Uterus (tissue), 4 donors: ENCODE results near the gene IKBKG. TPM values are rescaled to one million over a fixed set of nuclear protein-coding genes. Genes with fewer than 3 reads are reported as not detected.

Experiments
- DNase-seq, 2 donors: peaks; one replicate each; pipeline ENCODE4 v3.0.0-alpha.2; 2019 to 2020
- H3K27ac ChIP-seq, 2 donors: fragments of 200-600 bp; sonication (generic); 1 replicate in 1 of 2; 2 replicates in 1 of 2; pipeline ENCODE4 v1.5.1; 2016 to 2018
- H3K27me3 ChIP-seq, 2 donors: fragments of 200-600 bp; sonication (generic); one replicate each; pipeline ENCODE4 v1.5.1; 2018 to 2019; ENCODE audit warnings: control low read depth in 1 of 2
- H3K36me3 ChIP-seq, 2 donors: fragments of 200-600 bp; sonication (generic); one replicate each; pipeline ENCODE4 v1.5.1; 2019; ENCODE audit warnings: control low read depth in 1 of 2
- H3K4me1 ChIP-seq, 2 donors: fragments of 200-600 bp; sonication (generic); one replicate each; pipeline ENCODE4 v1.5.1; 2018 to 2019; ENCODE audit warnings: control low read depth in 1 of 2
- H3K4me3 ChIP-seq, 2 donors: fragments of 200-600 bp; sonication (generic); 1 replicate in 1 of 2; 2 replicates in 1 of 2; pipeline ENCODE4 v1.5.1; 2018 to 2019; ENCODE audit warnings: mild to moderate bottlenecking in 1 of 2
- H3K9me3 ChIP-seq, 2 donors: fragments of 200-600 bp; sonication (generic); one replicate each; pipeline ENCODE4 v1.5.1; 2019; ENCODE audit warnings: control low read depth in 1 of 2
- POLR2A ChIP-seq, 2 donors: fragments of 450-650 bp; IDR thresholded peaks; one replicate each; pipeline ENCODE4 v1.6.1; 2016; ENCODE audit warnings: antibody characterized with exemption in 2 of 2, mild to moderate bottlenecking in 1 of 2, moderate library complexity in 1 of 2
- intact Hi-C: fragments of 100-400 bp; cut with DNase I; formaldehyde crosslinking; loops from one replicate; pipeline ENCODE4 v1.15.1; 2023; ENCODE audit warnings: low total_unique reads
- total RNA-seq, 4 donors: library from RNA; depleted of rRNA in 3 of 4; stranded (reverse); fragments of >200 nt in 3 of 4; gene quantifications; one replicate each; pipeline versions ENCODE4 v1.1.0 to v1.2.4, GENCODE V29; 2014 to 2023
- TF ChIP-seq, protein P1 (sequence below), 4 experiments: fragments of 200-600 bp in 2 of 4; fragments of 450-650 bp in 2 of 4; sonication (generic) in 2 of 4; IDR thresholded peaks; one replicate each; pipeline ENCODE4 v1.5.1; 2016 to 2019; ENCODE audit warnings: antibody characterized with exemption in 4 of 4, mild to moderate bottlenecking in 2 of 4, moderate library complexity in 1 of 4
- donor health status: DM: yes; HTN: yes; CAD: no.

Gene IKBKG
- total RNA-seq, 4 donors from 2014 or later, result 2.6 to 30.0 (median 18.3) TPM

DNA sequence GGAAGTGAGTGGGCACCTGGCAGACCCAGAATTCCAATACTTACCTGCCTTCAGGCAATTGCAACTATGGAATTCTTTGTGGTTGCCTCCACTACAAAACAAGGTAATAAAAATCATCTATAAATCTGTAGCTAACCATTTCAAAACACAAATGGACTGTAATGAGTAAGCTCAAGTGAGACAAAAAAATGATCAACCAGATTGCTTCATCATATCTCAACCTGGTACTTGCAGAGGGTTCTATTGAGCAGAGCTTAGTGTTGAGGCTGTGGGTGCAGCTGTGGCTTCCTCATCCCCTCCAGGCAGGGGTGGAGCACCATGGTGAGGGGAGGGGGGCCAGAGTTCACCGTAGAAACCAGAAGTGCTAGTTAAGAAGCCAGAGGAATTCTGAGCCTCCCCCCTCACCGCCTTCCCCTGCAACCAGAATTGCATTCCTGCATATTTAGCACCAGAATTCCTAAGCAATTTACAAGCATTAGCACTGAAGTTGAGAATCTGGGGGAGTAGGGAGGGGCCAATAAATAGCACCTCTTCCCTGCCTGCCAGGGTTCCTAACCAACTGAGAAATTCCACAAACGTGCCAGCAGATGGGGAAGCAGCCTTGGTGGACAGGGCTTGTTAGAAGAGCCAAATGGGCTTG, 49.0 kb downstream of the IKBKG start:
- Histone ChIP-seq H3K9me3 (no peaks in the 10 kb centered on the region), H3K4me1 (no peaks in the 10 kb centered on the region), H3K27ac (no peak overlapping the region), H3K27me3 (no peaks in the 10 kb centered on the region), H3K36me3 (no peaks in the 10 kb centered on the region), H3K4me3 (no peak overlapping the region)
- TF ChIP-seq, protein P1, sequence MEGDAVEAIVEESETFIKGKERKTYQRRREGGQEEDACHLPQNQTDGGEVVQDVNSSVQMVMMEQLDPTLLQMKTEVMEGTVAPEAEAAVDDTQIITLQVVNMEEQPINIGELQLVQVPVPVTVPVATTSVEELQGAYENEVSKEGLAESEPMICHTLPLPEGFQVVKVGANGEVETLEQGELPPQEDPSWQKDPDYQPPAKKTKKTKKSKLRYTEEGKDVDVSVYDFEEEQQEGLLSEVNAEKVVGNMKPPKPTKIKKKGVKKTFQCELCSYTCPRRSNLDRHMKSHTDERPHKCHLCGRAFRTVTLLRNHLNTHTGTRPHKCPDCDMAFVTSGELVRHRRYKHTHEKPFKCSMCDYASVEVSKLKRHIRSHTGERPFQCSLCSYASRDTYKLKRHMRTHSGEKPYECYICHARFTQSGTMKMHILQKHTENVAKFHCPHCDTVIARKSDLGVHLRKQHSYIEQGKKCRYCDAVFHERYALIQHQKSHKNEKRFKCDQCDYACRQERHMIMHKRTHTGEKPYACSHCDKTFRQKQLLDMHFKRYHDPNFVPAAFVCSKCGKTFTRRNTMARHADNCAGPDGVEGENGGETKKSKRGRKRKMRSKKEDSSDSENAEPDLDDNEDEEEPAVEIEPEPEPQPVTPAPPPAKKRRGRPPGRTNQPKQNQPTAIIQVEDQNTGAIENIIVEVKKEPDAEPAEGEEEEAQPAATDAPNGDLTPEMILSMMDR (IDR thresholded peaks at IDR 0.05), result no peak
- TF ChIP-seq POLR2A (IDR thresholded peaks at IDR 0.05), result no peak
- intact Hi-C loops, result no loop called here
- no peak for DNase-seq

DNA sequence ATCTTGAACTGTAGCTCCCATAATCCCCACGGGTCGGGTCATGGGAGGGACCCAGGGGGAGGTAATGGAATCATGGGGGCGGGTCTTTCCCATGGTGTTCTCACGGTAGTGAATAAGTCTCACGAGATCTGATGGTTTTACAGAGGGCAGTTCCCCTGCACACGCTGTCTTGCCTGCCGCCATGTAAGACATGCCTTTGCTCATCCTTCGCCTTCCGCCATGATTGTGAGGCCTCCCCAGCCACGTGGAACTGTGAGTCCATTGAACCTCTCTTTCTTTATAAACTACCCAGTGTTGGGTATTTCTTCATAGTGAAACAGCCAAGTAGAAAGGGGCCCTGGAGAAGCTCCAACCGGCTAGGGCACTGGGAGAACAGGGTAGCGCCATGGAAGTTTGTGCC, 49.8 kb downstream of the IKBKG start:
- Histone ChIP-seq H3K9me3 (no peaks in the 10 kb centered on the region), H3K27ac (no peak overlapping the region)

DNA sequence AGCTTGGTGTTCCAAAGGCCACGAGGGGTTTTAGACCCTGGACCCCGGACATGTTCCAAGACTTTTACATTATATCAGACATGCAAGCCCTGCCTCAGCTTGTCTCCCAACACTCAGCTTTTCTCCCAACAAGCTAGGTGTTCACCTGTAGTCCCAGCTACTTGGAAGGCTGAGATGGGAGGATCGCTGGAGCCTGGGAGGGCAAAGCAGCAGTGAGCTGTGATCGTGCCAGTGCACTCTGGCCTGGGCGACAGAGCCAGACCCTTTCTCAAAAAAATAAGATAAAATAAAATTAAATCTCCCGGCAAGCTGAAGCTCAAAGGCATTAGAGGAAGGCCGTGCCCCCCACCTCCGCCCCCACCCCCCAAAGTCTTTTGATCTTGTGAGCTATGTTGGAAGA, 51.2 kb downstream of the IKBKG start:
- TF ChIP-seq, protein P1 (IDR thresholded peaks at IDR 0.05), result no peak
- TF ChIP-seq POLR2A (IDR thresholded peaks at IDR 0.05), result no peak
- no peak overlapping the region for H3K4me3 ChIP-seq
- no peaks in the 10 kb centered on the region for H3K9me3 ChIP-seq
- no peak overlapping the region for H3K27ac ChIP-seq
- no peaks in the 10 kb centered on the region for H3K4me1 ChIP-seq
- H3K27me3 ChIP-seq, result no peaks in the 10 kb centered on the region
- intact Hi-C loops, result no loop called here
- no peak for DNase-seq
- H3K36me3 ChIP-seq, result no peaks in the 10 kb centered on the region

More for the DNA sequence above, 49.8 kb downstream of the IKBKG start:
- Histone ChIP-seq H3K4me3 (no peak overlapping the region), H3K27me3 (no peaks in the 10 kb centered on the region), H3K36me3 (no peaks in the 10 kb centered on the region), H3K4me1 (no peaks in the 10 kb centered on the region)
- intact Hi-C loops, result no loop called here
- no peak for DNase-seq
- TF ChIP-seq, protein P1 (IDR thresholded peaks at IDR 0.05), result no peak
- no peak for TF ChIP-seq POLR2A (IDR thresholded peaks at IDR 0.05)

DNA sequence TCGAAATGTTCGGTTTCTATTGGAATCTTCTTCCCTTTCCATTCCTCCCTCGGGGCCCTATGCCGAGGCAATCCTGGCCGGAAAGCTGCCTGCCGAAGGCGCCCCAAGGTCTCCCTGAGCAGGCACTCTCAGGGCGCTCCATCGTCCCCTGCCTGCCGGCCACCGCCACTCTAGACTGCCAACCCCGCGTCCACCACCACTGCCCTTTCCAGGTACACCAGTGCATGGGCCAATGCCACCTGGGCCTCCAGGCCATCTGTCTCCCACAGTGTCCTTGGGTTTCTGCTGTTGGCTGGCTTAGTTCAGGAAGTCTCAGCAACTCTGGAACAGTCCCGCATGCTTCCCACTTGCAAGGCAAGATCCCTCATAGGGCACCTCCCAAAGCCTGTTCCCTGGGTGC, 52.1 kb downstream of the IKBKG start:
- Histone ChIP-seq H3K4me1 (no peaks in the 10 kb centered on the region), H3K4me3 (no peak overlapping the region), H3K9me3 (no peaks in the 10 kb centered on the region), H3K27me3 (no peaks in the 10 kb centered on the region), H3K36me3 (no peaks in the 10 kb centered on the region), H3K27ac (no peak overlapping the region)
- TF ChIP-seq POLR2A (IDR thresholded peaks at IDR 0.05), result no peak
- TF ChIP-seq, protein P1 (IDR thresholded peaks at IDR 0.05), result no peak
- intact Hi-C loops, result no loop called here
- no peak for DNase-seq

DNA sequence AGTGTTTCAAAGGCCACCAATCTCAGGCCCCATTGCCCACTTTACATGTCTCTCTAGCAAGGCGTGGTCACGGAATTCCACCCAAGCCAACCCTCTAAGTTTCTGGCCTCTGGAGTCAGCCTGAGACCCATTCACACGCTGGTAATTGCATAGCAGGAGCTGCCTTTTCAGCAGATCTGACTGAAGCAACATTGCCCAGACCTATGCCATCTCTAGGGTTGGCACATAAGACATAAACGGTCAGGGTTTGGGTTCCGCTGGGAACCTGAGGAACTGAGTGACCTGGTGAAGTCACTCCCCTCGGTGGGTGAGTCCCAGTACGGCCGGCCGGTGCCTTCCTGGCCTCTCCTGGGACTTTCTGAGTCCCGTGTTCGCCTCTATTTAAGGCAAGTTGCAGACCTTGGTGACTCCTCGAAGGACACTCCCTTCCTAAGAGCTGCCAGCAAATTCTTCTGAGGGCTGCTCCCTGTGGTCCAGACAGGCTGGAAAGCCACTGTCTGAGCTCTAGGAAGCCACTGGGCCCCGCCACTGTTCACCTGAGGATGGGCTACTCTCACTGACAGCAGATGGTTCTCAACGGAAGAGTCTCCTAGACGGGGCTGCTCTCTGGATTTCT, 53.4 kb downstream of the IKBKG start:
- H3K27ac ChIP-seq, result no peak overlapping the region
- H3K4me1 ChIP-seq, result no peaks in the 10 kb centered on the region
- intact Hi-C loops, result no loop called here
- no peak for DNase-seq
- TF ChIP-seq POLR2A (IDR thresholded peaks at IDR 0.05), result no peak
- TF ChIP-seq, protein P1 (IDR thresholded peaks at IDR 0.05), result no peak
- H3K4me3 ChIP-seq, result no peak overlapping the region
- no peaks in the 10 kb centered on the region for H3K9me3 ChIP-seq
- no peaks in the 10 kb centered on the region for H3K27me3 ChIP-seq
- H3K36me3 ChIP-seq, result no peaks in the 10 kb centered on the region
